Mucosa of descending colon (tissue), 3 donors: Measurements from ENCODE around the gene COL5A3. TPM values are rescaled to one million over a fixed set of nuclear protein-coding genes. Genes with fewer than 3 reads are reported as not detected.
"Not testable (repeated sequence)": the region's sequence is repeated elsewhere in the genome, so short reads cannot be mapped to it uniquely, and the experiment has no call there.

Experiments
- ATAC-seq: fragments of 200-7000 bp; cut with Tn5 transposase; one replicate; pipeline ENCODE4 v1.9.1; 2020; ENCODE audit warnings: mild to moderate bottlenecking, moderate library complexity
- DNase-seq, 3 donors: peaks; one replicate each; pipeline ENCODE4 v3.0.0-alpha.2; 2020
- H3K36me3 ChIP-seq: fragments of 200-600 bp; one replicate; pipeline ENCODE4 v1.8.0; 2021; ENCODE audit warnings: low read depth, mild to moderate bottlenecking
- H3K4me1 ChIP-seq: fragments of 200-600 bp; one replicate; pipeline ENCODE4 v1.8.0; 2021; ENCODE audit warnings: low read depth, mild to moderate bottlenecking
- H3K4me3 ChIP-seq: fragments of 200-600 bp; one replicate; pipeline ENCODE4 v1.8.0; 2021; ENCODE audit warnings: mild to moderate bottlenecking
- H3K9me3 ChIP-seq: fragments of 200-600 bp; one replicate; pipeline ENCODE4 v1.8.0; 2021; ENCODE audit warnings: mild to moderate bottlenecking
- CTCF ChIP-seq: fragments of 200-600 bp; IDR thresholded peaks from one replicate; pipeline ENCODE4 v1.8.0; 2022; ENCODE audit warnings: antibody characterized with exemption, mild to moderate bottlenecking
- intact Hi-C, 2 donors: fragments of 100-400 bp; cut with DNase I in 1 of 2; cut with micrococcal nuclease in 1 of 2; formaldehyde crosslinking; loops; one replicate each; pipeline versions ENCODE4 v1.11.0 to v1.11.1; 2022; cut with DNase I, micrococcal nuclease
- total RNA-seq, 3 donors: library from RNA; stranded (reverse); fragmentation: NEBNext Ultra II Directional in 2 of 3; extraction: Animal tissue kit (Norgen Biotek cat#: 25700) in 2 of 3; gene quantifications; one replicate each; pipeline versions ENCODE4 v1.2.1 to v1.2.4, GENCODE V29; 2021 to 2023
- donor health status: DM: no; HTN: no; CAD: no; lungs with moderate emphysema.
- donor health status: DM: no; HTN: no; CAD: no.
- donor health status: DM: no; HTN: yes; CAD: no.

The COL5A3 gene
- total RNA-seq, 3 donors from 2014 or later = 1.9 to 7.2 (median 5.5) TPM

GRCh38 chr19:9953802-9954542 lies 56.3 kb downstream of the COL5A3 start:
- H3K4me1 ChIP-seq = no peaks in the 10 kb centered on the region
- H3K9me3 ChIP-seq = no peaks in the 10 kb centered on the region
- H3K4me3 ChIP-seq = no peak overlapping the region
- ATAC-seq = no peak
- no peak for TF ChIP-seq CTCF
- no peak for DNase-seq
- intact Hi-C loops = no loop called here
- H3K36me3 ChIP-seq = no peaks in the 10 kb centered on the region

- intact Hi-C loops = no loop called here
- Histone ChIP-seq H3K4me3 (no peak overlapping the region), H3K4me1 (no peaks in the 10 kb centered on the region), H3K36me3 (no peaks in the 10 kb centered on the region), H3K9me3 (no peaks in the 10 kb centered on the region)
- no peak for TF ChIP-seq CTCF
- no peak for DNase-seq
- ATAC-seq = no peak
Observed at GRCh38 chr19:9952276-9952675, 58.0 kb downstream of the COL5A3 start.

DNA sequence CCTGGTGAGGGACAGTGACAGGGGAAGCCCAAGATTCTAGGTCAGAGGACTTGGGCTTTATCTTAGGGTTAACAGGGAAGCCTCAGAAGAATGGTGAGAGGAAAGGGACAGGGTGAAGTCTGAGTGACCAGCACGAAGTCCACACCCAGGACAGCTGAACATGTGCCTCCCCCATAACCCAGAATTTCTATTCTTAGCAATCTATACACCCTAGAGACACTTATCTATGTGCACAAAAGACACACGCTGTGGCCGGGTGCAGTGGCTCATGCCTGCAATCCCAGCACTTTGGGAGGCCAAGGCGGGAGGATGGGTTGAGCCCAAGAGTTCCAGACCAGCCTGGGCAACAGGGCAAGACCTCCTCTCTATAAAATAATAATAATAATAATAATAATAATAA lies 62.9 kb downstream of the COL5A3 start:
- Histone ChIP-seq H3K9me3 (no peaks in the 10 kb centered on the region), H3K4me3 (no peak overlapping the region), H3K36me3 (no peaks in the 10 kb centered on the region), H3K4me1 (no peaks in the 10 kb centered on the region)
- no peak for DNase-seq
- intact Hi-C loops = no loop called here
- ATAC-seq = no peak
- TF ChIP-seq CTCF = no peak

DNA sequence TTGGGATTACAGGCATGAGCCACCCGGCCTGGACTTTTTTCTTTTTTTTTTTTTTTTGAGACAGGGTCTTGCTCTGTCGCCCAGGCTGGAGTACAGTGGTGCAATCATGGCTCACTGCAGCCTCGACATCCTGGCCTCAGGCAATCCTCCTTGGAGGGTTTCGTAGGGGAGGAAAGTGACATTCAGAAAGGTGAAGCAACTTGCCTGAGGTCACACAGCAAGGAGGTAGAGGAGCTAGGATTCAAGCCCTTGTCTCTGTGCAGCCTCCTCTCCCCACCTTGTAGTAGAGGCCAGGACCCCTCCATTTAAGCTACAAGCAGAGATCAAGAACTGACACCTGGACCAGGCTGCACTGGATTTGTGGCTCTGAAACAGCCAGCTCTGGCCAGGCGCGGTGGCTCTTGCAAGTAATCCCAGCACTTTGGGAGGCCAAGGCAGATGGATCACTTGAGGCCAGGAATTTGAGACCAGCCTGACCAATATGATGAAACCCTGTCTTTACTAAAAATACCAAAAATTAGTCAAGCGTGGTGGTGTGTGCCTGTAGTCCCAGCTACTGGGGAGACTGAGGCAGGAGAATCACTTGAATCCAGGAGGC lies 63.7 kb downstream of the COL5A3 start:
- H3K4me3 ChIP-seq, H3K4me1 ChIP-seq, DNase-seq, intact Hi-C loops, ATAC-seq, H3K9me3 ChIP-seq, H3K36me3 ChIP-seq: not testable (repeated sequence)

GRCh38 chr19:9945319-9945966 lies 64.9 kb downstream of the COL5A3 start:
- no peak for TF ChIP-seq CTCF
- H3K4me1 ChIP-seq = no peaks in the 10 kb centered on the region
- no peak overlapping the region for H3K4me3 ChIP-seq
- no peaks in the 10 kb centered on the region for H3K36me3 ChIP-seq
- intact Hi-C loops = no loop called here
- peaks cover 5% of the 10 kb centered on the region for H3K9me3 ChIP-seq
- peak; percentile 71 for ATAC-seq
- DNase-seq = peak; percentile 60 to 72 (median 63)

- ATAC-seq (no peak), DNase-seq (no peak)
- intact Hi-C loops = no loop called here
- Histone ChIP-seq H3K4me1 (no peaks in the 10 kb centered on the region), H3K36me3 (no peaks in the 10 kb centered on the region), H3K9me3 (peaks cover 5% of the 10 kb centered on the region), H3K4me3 (no peak overlapping the region)
- no peak for TF ChIP-seq CTCF
Observed at GRCh38 chr19:9943744-9944143, 66.6 kb downstream of the COL5A3 start.
